HEK293 (cell line): ENCODE results near the gene PAK6.

Experiments used
- CTCF ChIA-PET: fragments of 350-600 bp; formaldehyde crosslinking; extraction: SDS; loops from one replicate; lab custom pipeline; 2021; ENCODE audit warnings: antibody characterized with exemption; lab: Yijun Ruan, JAX
- POLR2A ChIA-PET: fragments of 300-600 bp; formaldehyde crosslinking; extraction: SDS; loops from one replicate; lab custom pipeline; 2020; ENCODE audit warnings: antibody characterized with exemption, inconsistent platforms; lab: Yijun Ruan, JAX
- H3K27ac ChIP-seq: fragments of 200-500 bp; sonication (Bioruptor generic); 2 replicates; pipeline ENCODE4 v1.5.1; 2014; ENCODE audit warnings: low read depth, low read length, control low read depth, inconsistent platforms; ENCODE audit errors: extremely low read depth
- H3K36me3 ChIP-seq, 2 experiments: fragments of 200-500 bp in 1 of 2; sonication (Bioruptor generic) in 1 of 2; 1 replicate in 1 of 2; 2 replicates in 1 of 2; pipeline ENCODE4 v1.5.1; 2014 to 2017; ENCODE audit warnings: inconsistent platforms in 2 of 2, low read length in 2 of 2; ENCODE audit not compliant: control insufficient read depth in 2 of 2, insufficient read depth in 1 of 2
- H3K4me1 ChIP-seq: fragments of 200-500 bp; sonication (Bioruptor generic); 2 replicates; pipeline ENCODE4 v1.5.1; 2014; ENCODE audit warnings: mild to moderate bottlenecking, low read length, inconsistent platforms; ENCODE audit not compliant: control insufficient read depth, insufficient read depth
- H3K4me3 ChIP-seq: 2 replicates; pipeline ENCODE4 v1.5.1; 2011; ENCODE audit warnings: low read depth, mild to moderate bottlenecking, control low read depth, low read length, moderate library complexity
- H3K9me3 ChIP-seq: fragments of 200-500 bp; sonication (Bioruptor generic); 2 replicates; pipeline ENCODE4 v1.5.1; 2014; ENCODE audit warnings: low read depth, low read length, inconsistent platforms; ENCODE audit not compliant: control insufficient read depth, insufficient read depth
- GLI4 ChIP-seq: fragments of 450-650 bp; formaldehyde crosslinking; IDR thresholded peaks from 2 replicates; pipeline ENCODE4 v1.5.1; 2016; ENCODE audit warnings: missing biosample characterization, missing genetic modification characterization
- GLIS1 ChIP-seq: fragments of 450-650 bp; formaldehyde crosslinking; IDR thresholded peaks from 2 replicates; pipeline ENCODE4 v1.5.1; 2016; ENCODE audit warnings: missing biosample characterization, missing genetic modification characterization
- GLIS2 ChIP-seq: fragments of 450-650 bp; formaldehyde crosslinking; IDR thresholded peaks from 2 replicates; pipeline ENCODE4 v1.5.1; 2016; ENCODE audit warnings: missing biosample characterization, missing genetic modification characterization
- HOXA7 ChIP-seq: sonication (generic); formaldehyde crosslinking; IDR thresholded peaks from 2 replicates; pipeline ENCODE4 v1.8.1; 2022; ENCODE audit warnings: missing genetic modification reagents, borderline replicate concordance
- HOXD13 ChIP-seq: sonication (generic); formaldehyde crosslinking; IDR thresholded peaks from 2 replicates; pipeline ENCODE4 v1.8.0; 2022; ENCODE audit warnings: missing genetic modification reagents, borderline replicate concordance
- KLF1 ChIP-seq: fragments of 450-650 bp; formaldehyde crosslinking; IDR thresholded peaks from 2 replicates; pipeline ENCODE4 v1.5.1; 2016; ENCODE audit warnings: missing biosample characterization, missing genetic modification characterization
- KLF10 ChIP-seq: fragments of 450-650 bp; IDR thresholded peaks from 2 replicates; pipeline ENCODE4 v1.5.1; 2018; ENCODE audit warnings: missing biosample characterization, mild to moderate bottlenecking, missing genetic modification characterization
- KLF9 ChIP-seq: fragments of 450-650 bp; formaldehyde crosslinking; IDR thresholded peaks from 2 replicates; pipeline ENCODE4 v1.5.1; 2016; ENCODE audit warnings: missing biosample characterization, missing genetic modification characterization, low read depth
- OSR2 ChIP-seq: fragments of 450-650 bp; formaldehyde crosslinking; IDR thresholded peaks from 2 replicates; pipeline ENCODE4 v1.5.1; 2016; ENCODE audit warnings: missing biosample characterization, missing genetic modification characterization
- SCRT1 ChIP-seq: fragments of 450-650 bp; formaldehyde crosslinking; IDR thresholded peaks from 2 replicates; pipeline ENCODE4 v1.5.1; 2016; ENCODE audit warnings: missing biosample characterization, missing genetic modification characterization, borderline replicate concordance
- TCF7L2 ChIP-seq: IDR thresholded peaks from 2 replicates; pipeline ENCODE4 v1.6.1; 2011; ENCODE audit warnings: low read depth, mild to moderate bottlenecking, inconsistent platforms, low read length, moderate library complexity, borderline replicate concordance
- ZIC2 ChIP-seq: fragments of 450-650 bp; formaldehyde crosslinking; IDR thresholded peaks from 2 replicates; pipeline ENCODE4 v1.5.1; 2016; ENCODE audit warnings: missing biosample characterization, missing genetic modification characterization
- ZNF112 ChIP-seq: fragments of 450-650 bp; formaldehyde crosslinking; IDR thresholded peaks from 2 replicates; pipeline ENCODE4 v1.5.0; 2017; ENCODE audit warnings: missing biosample characterization, missing genetic modification characterization
- ZNF140 ChIP-seq: fragments of 450-650 bp; formaldehyde crosslinking; IDR thresholded peaks from 2 replicates; pipeline ENCODE4 v1.5.1; 2016; ENCODE audit warnings: missing biosample characterization, missing genetic modification characterization
- ZNF23 ChIP-seq: fragments of 450-650 bp; formaldehyde crosslinking; IDR thresholded peaks from 2 replicates; pipeline ENCODE4 v1.5.1; 2016; ENCODE audit warnings: missing biosample characterization, missing genetic modification characterization, borderline replicate concordance
- ZNF266 ChIP-seq: fragments of 450-650 bp; formaldehyde crosslinking; IDR thresholded peaks from 2 replicates; pipeline ENCODE4 v1.5.1; 2016; ENCODE audit warnings: missing biosample characterization, missing genetic modification characterization, low read depth
- ZNF274 ChIP-seq, 2 experiments: fragments of 200-500 bp in 1 of 2; fragments of 450-650 bp in 1 of 2; sonication (Bioruptor generic) in 1 of 2; formaldehyde crosslinking in 1 of 2; IDR thresholded peaks; 2 replicates each; pipeline versions ENCODE4 v1.5.1 to v1.6.1; 2014 to 2016; ENCODE audit warnings: borderline replicate concordance in 1 of 2, inconsistent platforms in 1 of 2, low read length in 1 of 2, missing biosample characterization in 1 of 2, missing genetic modification characterization in 1 of 2
- ZNF335 ChIP-seq: fragments of 450-650 bp; formaldehyde crosslinking; conservative IDR thresholded peaks from 2 replicates; pipeline ENCODE4 v1.5.1; 2016; ENCODE audit warnings: missing biosample characterization, missing genetic modification characterization
- ZNF341 ChIP-seq: fragments of 450-650 bp; formaldehyde crosslinking; IDR thresholded peaks from 2 replicates; pipeline ENCODE4; 2016; ENCODE audit warnings: low read depth, missing biosample characterization, missing genetic modification characterization
- ZNF48 ChIP-seq: fragments of 450-650 bp; formaldehyde crosslinking; IDR thresholded peaks from 2 replicates; pipeline ENCODE4 v1.5.1; 2016; ENCODE audit warnings: missing biosample characterization, missing genetic modification characterization
- ZNF549 ChIP-seq: fragments of 450-650 bp; IDR thresholded peaks from 2 replicates; pipeline ENCODE4 v1.5.1; 2018; ENCODE audit warnings: missing biosample characterization, missing genetic modification characterization, mild to moderate bottlenecking, inconsistent platforms, moderate library complexity
- ZNF600 ChIP-seq: fragments of 450-650 bp; formaldehyde crosslinking; IDR thresholded peaks from 2 replicates; pipeline ENCODE4 v1.5.1; 2016; ENCODE audit warnings: missing biosample characterization, missing genetic modification characterization
- ZNF707 ChIP-seq: fragments of 450-650 bp; formaldehyde crosslinking; IDR thresholded peaks from 2 replicates; pipeline ENCODE4 v1.5.1; 2016; ENCODE audit warnings: missing biosample characterization, missing genetic modification characterization
- ZXDB ChIP-seq: fragments of 450-650 bp; formaldehyde crosslinking; IDR thresholded peaks from 2 replicates; pipeline ENCODE4 v1.5.1; 2016; ENCODE audit warnings: missing biosample characterization, missing genetic modification characterization
- TF ChIP-seq, protein P1 (sequence below): fragments of 450-650 bp; formaldehyde crosslinking; IDR thresholded peaks from 2 replicates; pipeline ENCODE4 v1.5.1; 2017; ENCODE audit warnings: missing biosample characterization, missing genetic modification characterization
- TF ChIP-seq, protein P2 (sequence below): fragments of 450-650 bp; formaldehyde crosslinking; IDR thresholded peaks from 2 replicates; pipeline ENCODE4 v1.5.1; 2016; ENCODE audit warnings: missing biosample characterization, missing genetic modification characterization
- TF ChIP-seq, protein P3 (sequence below): fragments of 450-650 bp; formaldehyde crosslinking; conservative IDR thresholded peaks from 2 replicates; pipeline ENCODE4 v1.5.1; 2016; ENCODE audit warnings: low read depth, missing biosample characterization, missing genetic modification characterization

PAK6 gene

DNA sequence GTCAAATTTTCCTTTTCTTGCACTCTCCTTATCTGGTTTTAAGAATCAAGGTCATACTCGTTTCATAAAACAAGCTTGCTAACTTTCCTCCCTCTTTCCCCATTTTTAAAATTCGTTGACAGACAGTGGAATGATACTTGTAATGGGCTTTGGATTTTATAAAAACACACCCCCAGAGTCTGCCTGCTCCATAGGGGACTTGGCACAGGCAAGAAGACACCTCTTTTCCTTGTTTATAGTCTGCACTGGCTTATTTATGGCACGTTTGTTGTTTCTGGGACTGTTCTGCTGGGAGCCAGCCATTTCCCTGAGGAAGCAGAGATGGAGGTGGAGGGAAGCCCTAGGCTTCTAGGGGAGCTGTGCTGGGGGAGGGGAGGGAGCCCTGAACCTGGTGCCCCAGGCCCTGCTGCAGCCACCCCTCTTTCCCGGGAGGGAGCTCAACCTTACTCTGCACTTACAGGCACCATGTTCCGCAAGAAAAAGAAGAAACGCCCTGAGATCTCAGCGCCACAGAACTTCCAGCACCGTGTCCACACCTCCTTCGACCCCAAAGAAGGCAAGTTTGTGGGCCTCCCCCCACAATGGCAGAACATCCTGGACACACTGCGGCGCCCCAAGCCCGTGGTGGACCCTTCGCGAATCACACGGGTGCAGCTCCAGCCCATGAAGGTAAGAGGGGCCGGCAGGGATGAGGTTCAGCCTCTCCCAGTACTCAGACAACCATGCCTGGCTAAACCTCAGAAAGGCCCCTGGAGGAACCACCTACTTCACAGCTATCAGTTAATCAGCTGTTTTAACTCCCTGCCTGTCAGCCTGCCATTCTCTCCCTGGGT, 25.7 kb downstream of the PAK6 start:
- CTCF ChIA-PET, result interaction anchor here (0.8 to 4.9 kb wide), 4 partner anchors 9 to 47 kb away, joined by 3 to 66 read pairs (median 4); no protein-coding TSS in a partner anchor
- Histone ChIP-seq H3K4me3 (no peak overlapping the region), H3K36me3 (no peaks in the 10 kb centered on the region), H3K9me3 (no peaks in the 10 kb centered on the region), H3K27ac (no peak overlapping the region; the same call in 1 of the 2 replicates), H3K4me1 (peaks cover 22% of the 10 kb centered on the region)
- POLR2A ChIA-PET, result no interaction called here
- TF ChIP-seq HOXD13 (CRISPR knock-in tag) (no peak), KLF10 (tag by site-specific recombination) (peak; percentile 86), SCRT1 (tag by site-specific recombination) (no peak), ZNF112 (tag by site-specific recombination) (no peak), ZNF335 (tag by site-specific recombination) (no peak; the same call in 1 of the 2 replicates), ZNF707 (tag by site-specific recombination) (no peak), ZNF549 (no peak), ZNF341 (tag by site-specific recombination) (no peak), OSR2 (tag by site-specific recombination) (peak; percentile 67; the same call in 1 of the 2 replicates), GLI4 (tag by site-specific recombination) (no peak), ZNF600 (peak; percentile 61; the same call in 1 of the 2 replicates), ZNF274 (IDR thresholded peaks at IDR 0.05; ENCODE audit: low read length) (no peak), ZNF274 (tag by site-specific recombination; IDR thresholded peaks at IDR 0.05; ENCODE audit: borderline replicate concordance) (no peak), ZIC2 (tag by site-specific recombination) (peak; percentile 44), GLIS1 (peak; percentile 54; the same call in 1 of the 2 replicates), ZNF266 (tag by site-specific recombination) (no peak), KLF9 (tag by site-specific recombination) (0 out of 2 replicates have a peak, but pooled peaks have one; percentile 25), ZNF48 (no peak), ZNF23 (tag by site-specific recombination) (no peak), ZXDB (no peak)

DNA sequence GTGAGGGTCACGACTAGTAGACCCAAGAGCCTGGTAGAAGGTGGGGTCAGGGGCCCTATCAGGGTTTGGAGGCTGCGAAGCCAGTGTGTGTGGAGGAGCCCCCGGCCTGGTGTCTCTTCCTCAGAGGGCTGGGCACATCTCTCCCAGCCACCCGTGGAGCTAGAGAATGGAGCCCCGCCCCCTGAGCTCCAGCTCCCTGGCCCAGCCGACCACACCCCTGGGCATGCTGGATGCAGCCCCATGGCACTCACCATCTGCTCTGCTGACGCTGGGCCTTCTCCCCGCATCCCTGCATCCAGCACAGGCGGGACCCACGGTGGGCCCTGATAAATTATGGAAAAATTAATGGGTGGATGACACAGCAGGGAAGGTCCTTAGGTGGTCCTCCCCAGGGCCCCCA, 26.5 kb downstream of the PAK6 start:
- CTCF ChIA-PET, result interaction anchor here (1.0 to 4.9 kb wide), 3 partner anchors 9 to 48 kb away, joined by 3 to 66 read pairs (median 4); no protein-coding TSS in a partner anchor
- no peaks in the 10 kb centered on the region for H3K9me3 ChIP-seq
- POLR2A ChIA-PET, result no interaction called here
- TF ChIP-seq, protein P1, sequence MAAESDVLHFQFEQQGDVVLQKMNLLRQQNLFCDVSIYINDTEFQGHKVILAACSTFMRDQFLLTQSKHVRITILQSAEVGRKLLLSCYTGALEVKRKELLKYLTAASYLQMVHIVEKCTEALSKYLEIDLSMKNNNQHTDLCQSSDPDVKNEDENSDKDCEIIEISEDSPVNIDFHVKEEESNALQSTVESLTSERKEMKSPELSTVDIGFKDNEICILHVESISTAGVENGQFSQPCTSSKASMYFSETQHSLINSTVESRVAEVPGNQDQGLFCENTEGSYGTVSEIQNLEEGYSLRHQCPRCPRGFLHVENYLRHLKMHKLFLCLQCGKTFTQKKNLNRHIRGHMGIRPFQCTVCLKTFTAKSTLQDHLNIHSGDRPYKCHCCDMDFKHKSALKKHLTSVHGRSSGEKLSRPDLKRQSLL, result peak; percentile 16; the same call in 1 of the 2 replicates
- no peak for TF ChIP-seq ZNF23 (tag by site-specific recombination)
- TF ChIP-seq, protein P2, sequence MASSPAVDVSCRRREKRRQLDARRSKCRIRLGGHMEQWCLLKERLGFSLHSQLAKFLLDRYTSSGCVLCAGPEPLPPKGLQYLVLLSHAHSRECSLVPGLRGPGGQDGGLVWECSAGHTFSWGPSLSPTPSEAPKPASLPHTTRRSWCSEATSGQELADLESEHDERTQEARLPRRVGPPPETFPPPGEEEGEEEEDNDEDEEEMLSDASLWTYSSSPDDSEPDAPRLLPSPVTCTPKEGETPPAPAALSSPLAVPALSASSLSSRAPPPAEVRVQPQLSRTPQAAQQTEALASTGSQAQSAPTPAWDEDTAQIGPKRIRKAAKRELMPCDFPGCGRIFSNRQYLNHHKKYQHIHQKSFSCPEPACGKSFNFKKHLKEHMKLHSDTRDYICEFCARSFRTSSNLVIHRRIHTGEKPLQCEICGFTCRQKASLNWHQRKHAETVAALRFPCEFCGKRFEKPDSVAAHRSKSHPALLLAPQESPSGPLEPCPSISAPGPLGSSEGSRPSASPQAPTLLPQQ (tag by site-specific recombination), result no peak
- TF ChIP-seq ZNF140 (tag by site-specific recombination), result no peak
- TF ChIP-seq, protein P3, sequence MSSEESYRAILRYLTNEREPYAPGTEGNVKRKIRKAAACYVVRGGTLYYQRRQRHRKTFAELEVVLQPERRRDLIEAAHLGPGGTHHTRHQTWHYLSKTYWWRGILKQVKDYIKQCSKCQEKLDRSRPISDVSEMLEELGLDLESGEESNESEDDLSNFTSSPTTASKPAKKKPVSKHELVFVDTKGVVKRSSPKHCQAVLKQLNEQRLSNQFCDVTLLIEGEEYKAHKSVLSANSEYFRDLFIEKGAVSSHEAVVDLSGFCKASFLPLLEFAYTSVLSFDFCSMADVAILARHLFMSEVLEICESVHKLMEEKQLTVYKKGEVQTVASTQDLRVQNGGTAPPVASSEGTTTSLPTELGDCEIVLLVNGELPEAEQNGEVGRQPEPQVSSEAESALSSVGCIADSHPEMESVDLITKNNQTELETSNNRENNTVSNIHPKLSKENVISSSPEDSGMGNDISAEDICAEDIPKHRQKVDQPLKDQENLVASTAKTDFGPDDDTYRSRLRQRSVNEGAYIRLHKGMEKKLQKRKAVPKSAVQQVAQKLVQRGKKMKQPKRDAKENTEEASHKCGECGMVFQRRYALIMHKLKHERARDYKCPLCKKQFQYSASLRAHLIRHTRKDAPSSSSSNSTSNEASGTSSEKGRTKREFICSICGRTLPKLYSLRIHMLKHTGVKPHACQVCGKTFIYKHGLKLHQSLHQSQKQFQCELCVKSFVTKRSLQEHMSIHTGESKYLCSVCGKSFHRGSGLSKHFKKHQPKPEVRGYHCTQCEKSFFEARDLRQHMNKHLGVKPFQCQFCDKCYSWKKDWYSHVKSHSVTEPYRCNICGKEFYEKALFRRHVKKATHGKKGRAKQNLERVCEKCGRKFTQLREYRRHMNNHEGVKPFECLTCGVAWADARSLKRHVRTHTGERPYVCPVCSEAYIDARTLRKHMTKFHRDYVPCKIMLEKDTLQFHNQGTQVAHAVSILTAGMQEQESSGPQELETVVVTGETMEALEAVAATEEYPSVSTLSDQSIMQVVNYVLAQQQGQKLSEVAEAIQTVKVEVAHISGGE (tag by site-specific recombination), result no peak
- TF ChIP-seq KLF1 (tag by site-specific recombination), result peak; percentile 62
- no peak for TF ChIP-seq GLIS2 (tag by site-specific recombination)
- TF ChIP-seq HOXA7 (CRISPR knock-in tag), result no peak
- TF ChIP-seq TCF7L2, result no peak
- TF ChIP-seq KLF9 (tag by site-specific recombination), result peak; percentile 44; the same call in 1 of the 2 replicates

More for the DNA sequence above, 26.5 kb downstream of the PAK6 start:
- Histone ChIP-seq H3K27ac (no peak overlapping the region), H3K4me1 (peaks cover 22% of the 10 kb centered on the region), H3K36me3 (no peaks in the 10 kb centered on the region), H3K4me3 (no peak overlapping the region)
